ENCODE results near the gene GPR156.

The GPR156 gene

GRCh38 chr3:120125992-120126391 lies 159.0 kb downstream of the GPR156 start:
- no peak for TF ChIP-seq CTCF (IDR thresholded peaks at IDR 0.05; ENCODE audit: low read depth, low read length)
- no peaks in the 10 kb centered on the region for H3K4me1 ChIP-seq
- no peak overlapping the region for H3K4me3 ChIP-seq (ENCODE audit: low read depth, low read length)
- H3K36me3 ChIP-seq, result no peaks in the 10 kb centered on the region
- no peaks in the 10 kb centered on the region for H3K9me3 ChIP-seq
- no peaks in the 10 kb centered on the region for H3K27me3 ChIP-seq
- DNase-seq, result no peak

GRCh38 chr3:120119846-120120510 lies 165.0 kb downstream of the GPR156 start:
- Histone ChIP-seq H3K36me3 (no peaks in the 10 kb centered on the region), H3K9me3 (no peaks in the 10 kb centered on the region), H3K27me3 (no peaks in the 10 kb centered on the region), H3K4me3 (ENCODE audit: low read depth, low read length) (no peak overlapping the region), H3K4me1 (no peaks in the 10 kb centered on the region)
- DNase-seq, result no peak
- no peak for TF ChIP-seq CTCF (IDR thresholded peaks at IDR 0.05; ENCODE audit: low read depth, low read length)

All from BE2C (cell line).